ENCODE data around the gene UGT2B7.

The UGT2B7 gene

DNA sequence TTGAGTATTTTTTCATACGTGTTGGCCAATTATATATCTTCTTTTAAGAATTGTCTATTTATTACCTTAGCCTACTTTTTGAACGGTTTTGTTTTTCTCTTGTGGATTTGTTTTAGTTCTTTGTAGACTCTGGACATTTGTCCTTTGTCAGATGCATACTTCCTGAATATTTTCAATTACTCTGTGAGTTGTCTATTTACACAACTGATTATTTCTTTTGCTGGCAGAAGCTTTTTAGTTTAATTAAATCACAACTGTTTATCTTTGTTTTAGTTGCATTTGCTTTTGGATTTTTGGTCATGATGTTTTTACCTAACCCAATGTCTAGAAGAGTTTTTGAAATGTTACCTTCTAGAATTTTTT is 19.6 kb downstream of the UGT2B7 start:
- Histone ChIP-seq H3K27me3 (ENCODE audit: insufficient read depth, low read length) (no peaks in the 10 kb centered on the region), H3K36me3 (ENCODE audit: insufficient read depth, low read length) (no peaks in the 10 kb centered on the region), H3K9ac (ENCODE audit: low read depth, low read length) (no peak overlapping the region), H3K4me3 (ENCODE audit: low read length) (no peak overlapping the region), H3K4me1 (ENCODE audit: insufficient read depth, low read length) (no peaks in the 10 kb centered on the region), H3K9me3 (ENCODE audit: insufficient read depth, low read depth, low read length) (no peaks in the 10 kb centered on the region), H3K27ac (ENCODE audit: low read depth, low read length) (no peak overlapping the region)
- no CpG with 5 or more reads among the region's 2 CpGs for WGBS

DNA sequence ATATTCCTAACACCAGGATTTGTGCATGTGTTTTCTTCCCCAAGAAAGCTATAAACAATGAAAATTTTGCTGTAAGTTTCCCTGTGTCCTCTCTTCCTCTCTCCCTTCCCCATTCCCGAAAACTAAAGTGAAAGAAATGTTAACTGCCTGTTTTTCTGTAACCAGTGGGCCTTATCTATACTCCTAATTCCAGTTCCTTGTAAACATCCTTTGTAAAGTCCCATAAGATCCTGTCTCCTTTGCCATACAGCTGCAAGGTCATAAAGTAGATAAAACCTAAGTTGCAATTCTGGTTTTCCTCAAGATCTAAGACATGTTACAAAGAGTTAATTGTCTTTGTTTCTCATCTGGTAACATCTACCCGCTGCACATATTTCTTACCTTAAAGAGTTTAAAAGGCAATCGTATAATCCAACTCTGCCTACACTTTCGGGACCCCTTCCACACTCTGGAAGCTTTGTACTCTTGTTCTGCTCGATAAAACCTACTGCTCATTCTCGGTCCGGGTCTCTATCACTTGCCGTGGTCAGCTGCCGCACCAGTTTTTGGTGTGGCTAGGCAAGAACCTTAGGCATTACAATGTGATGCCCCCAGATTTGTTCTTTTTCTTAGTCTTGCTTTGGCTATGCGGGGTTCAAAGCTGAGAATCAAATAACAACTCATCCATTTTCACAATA is 20.5 kb downstream of the UGT2B7 start:
- Histone ChIP-seq H3K9ac (ENCODE audit: low read depth, low read length) (no peak overlapping the region), H3K27ac (ENCODE audit: low read depth, low read length) (no peak overlapping the region), H3K4me1 (ENCODE audit: insufficient read depth, low read length) (no peaks in the 10 kb centered on the region), H3K4me3 (ENCODE audit: low read length) (no peak overlapping the region), H3K36me3 (ENCODE audit: insufficient read depth, low read length) (no peaks in the 10 kb centered on the region), H3K27me3 (ENCODE audit: insufficient read depth, low read length) (no peaks in the 10 kb centered on the region), H3K9me3 (ENCODE audit: insufficient read depth, low read depth, low read length) (no peaks in the 10 kb centered on the region)
- WGBS: 91% methylated on average over 10 of the region's 10 CpGs

GRCh38 chr4:69120870-69121269 is 24.6 kb downstream of the UGT2B7 start:
- Histone ChIP-seq H3K9ac (ENCODE audit: low read depth, low read length) (no peak overlapping the region), H3K27ac (ENCODE audit: low read depth, low read length) (no peak overlapping the region), H3K4me3 (ENCODE audit: low read length) (no peak overlapping the region), H3K36me3 (ENCODE audit: insufficient read depth, low read length) (no peaks in the 10 kb centered on the region), H3K27me3 (ENCODE audit: insufficient read depth, low read length) (no peaks in the 10 kb centered on the region), H3K9me3 (ENCODE audit: insufficient read depth, low read depth, low read length) (no peaks in the 10 kb centered on the region), H3K4me1 (ENCODE audit: insufficient read depth, low read length) (no peaks in the 10 kb centered on the region)
- WGBS: 96% methylated on average over 2 of the region's 2 CpGs

- no peaks in the 10 kb centered on the region for H3K9me3 ChIP-seq (ENCODE audit: insufficient read depth, low read depth, low read length)
- no peak overlapping the region for H3K4me3 ChIP-seq (ENCODE audit: low read length)
- H3K9ac ChIP-seq (ENCODE audit: low read depth, low read length): no peak overlapping the region
- no peak overlapping the region for H3K27ac ChIP-seq (ENCODE audit: low read depth, low read length)
- H3K27me3 ChIP-seq (ENCODE audit: insufficient read depth, low read length): no peaks in the 10 kb centered on the region
- H3K4me1 ChIP-seq (ENCODE audit: insufficient read depth, low read length): no peaks in the 10 kb centered on the region
- H3K36me3 ChIP-seq (ENCODE audit: insufficient read depth, low read length): no peaks in the 10 kb centered on the region
- 93% methylated on average over 3 of the region's 3 CpGs for WGBS
These were observed 26.2 kb downstream of the UGT2B7 start for GRCh38 chr4:69122476-69122875.

- Histone ChIP-seq H3K4me1 (ENCODE audit: insufficient read depth, low read length) (no peaks in the 10 kb centered on the region), H3K36me3 (ENCODE audit: insufficient read depth, low read length) (no peaks in the 10 kb centered on the region), H3K9ac (ENCODE audit: low read depth, low read length) (no peak overlapping the region), H3K4me3 (ENCODE audit: low read length) (no peak overlapping the region), H3K27me3 (ENCODE audit: insufficient read depth, low read length) (no peaks in the 10 kb centered on the region), H3K27ac (ENCODE audit: low read depth, low read length) (no peak overlapping the region), H3K9me3 (ENCODE audit: insufficient read depth, low read depth, low read length) (no peaks in the 10 kb centered on the region)
- 87% methylated on average over 1 of the region's 1 CpG for WGBS
These were observed 28.7 kb downstream of the UGT2B7 start for GRCh38 chr4:69124941-69125340.

- no peak overlapping the region for H3K27ac ChIP-seq (ENCODE audit: low read depth, low read length)
These were observed 29.8 kb downstream of the UGT2B7 start for GRCh38 chr4:69126024-69126423.

DNA sequence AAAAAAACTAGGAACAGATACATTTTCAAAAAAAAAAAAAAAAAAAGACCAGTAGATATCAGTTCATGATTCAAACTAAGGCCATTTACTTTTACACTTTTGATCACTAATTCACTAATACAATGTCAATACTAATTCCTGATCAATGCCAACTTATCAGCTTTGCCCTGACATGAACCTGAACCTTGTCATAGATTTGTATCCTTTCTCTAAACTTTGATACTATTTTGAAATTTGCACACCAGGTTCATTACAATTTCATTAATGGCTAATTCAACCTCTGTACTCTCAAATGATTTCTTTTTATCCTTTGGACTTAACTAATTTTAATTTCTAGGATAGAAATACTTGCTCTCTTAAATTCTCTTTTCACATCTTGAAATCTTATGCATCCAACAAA is 37.7 kb downstream of the UGT2B7 start:
- no peaks in the 10 kb centered on the region for H3K36me3 ChIP-seq (ENCODE audit: insufficient read depth, low read length)
- no peak overlapping the region for H3K4me3 ChIP-seq (ENCODE audit: low read length)
- no peaks in the 10 kb centered on the region for H3K4me1 ChIP-seq (ENCODE audit: insufficient read depth, low read length)
- no peak overlapping the region for H3K27ac ChIP-seq (ENCODE audit: low read depth, low read length)
- no peaks in the 10 kb centered on the region for H3K9me3 ChIP-seq (ENCODE audit: insufficient read depth, low read depth, low read length)
- no peak overlapping the region for H3K9ac ChIP-seq (ENCODE audit: low read depth, low read length)
- H3K27me3 ChIP-seq (ENCODE audit: insufficient read depth, low read length): no peaks in the 10 kb centered on the region

More at GRCh38 chr4:69126024-69126423, 29.8 kb downstream of the UGT2B7 start:
- no peaks in the 10 kb centered on the region for H3K9me3 ChIP-seq (ENCODE audit: insufficient read depth, low read depth, low read length)
- no peaks in the 10 kb centered on the region for H3K4me1 ChIP-seq (ENCODE audit: insufficient read depth, low read length)
- no peaks in the 10 kb centered on the region for H3K27me3 ChIP-seq (ENCODE audit: insufficient read depth, low read length)
- H3K36me3 ChIP-seq (ENCODE audit: insufficient read depth, low read length): no peaks in the 10 kb centered on the region
- H3K9ac ChIP-seq (ENCODE audit: low read depth, low read length): no peak overlapping the region
- H3K4me3 ChIP-seq (ENCODE audit: low read length): no peak overlapping the region

GRCh38 chr4:69134471-69134870 is 38.2 kb downstream of the UGT2B7 start:
- no peaks in the 10 kb centered on the region for H3K27me3 ChIP-seq (ENCODE audit: insufficient read depth, low read length)
- H3K36me3 ChIP-seq (ENCODE audit: insufficient read depth, low read length): no peaks in the 10 kb centered on the region
- H3K27ac ChIP-seq (ENCODE audit: low read depth, low read length): no peak overlapping the region
- H3K4me1 ChIP-seq (ENCODE audit: insufficient read depth, low read length): no peaks in the 10 kb centered on the region
- no peaks in the 10 kb centered on the region for H3K9me3 ChIP-seq (ENCODE audit: insufficient read depth, low read depth, low read length)
- H3K9ac ChIP-seq (ENCODE audit: low read depth, low read length): no peak overlapping the region
- WGBS: 96% methylated on average over 3 of the region's 4 CpGs
- H3K4me3 ChIP-seq (ENCODE audit: low read length): no peak overlapping the region

DNA sequence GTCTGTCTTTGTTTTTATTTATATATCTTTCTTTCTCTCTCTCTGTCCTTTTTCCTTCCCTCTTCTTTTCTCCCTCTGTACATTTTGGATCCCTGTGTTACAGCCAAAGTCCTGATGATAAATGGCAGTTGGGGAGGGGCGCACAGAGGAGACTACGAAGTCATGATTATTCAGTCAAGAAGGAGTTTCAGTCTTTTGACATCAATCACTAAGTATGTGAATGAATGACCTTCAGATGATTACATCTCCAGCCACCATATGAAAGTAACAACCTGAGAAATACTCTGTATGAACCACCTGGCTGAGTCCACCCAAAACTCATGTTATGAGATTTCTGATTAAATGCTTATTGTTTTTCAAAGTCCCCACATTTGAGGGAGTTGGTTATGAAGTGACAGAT is 45.0 kb downstream of the UGT2B7 start:
- Histone ChIP-seq H3K4me3 (ENCODE audit: low read length) (no peak overlapping the region), H3K4me1 (ENCODE audit: insufficient read depth, low read length) (no peaks in the 10 kb centered on the region), H3K27ac (ENCODE audit: low read depth, low read length) (no peak overlapping the region), H3K36me3 (ENCODE audit: insufficient read depth, low read length) (no peaks in the 10 kb centered on the region), H3K27me3 (ENCODE audit: insufficient read depth, low read length) (no peaks in the 10 kb centered on the region), H3K9ac (ENCODE audit: low read depth, low read length) (no peak overlapping the region), H3K9me3 (ENCODE audit: insufficient read depth, low read depth, low read length) (no peaks in the 10 kb centered on the region)
- 90% methylated on average over 2 of the region's 2 CpGs for WGBS

GRCh38 chr4:69147334-69147733 is 51.1 kb downstream of the UGT2B7 start:
- no peaks in the 10 kb centered on the region for H3K9me3 ChIP-seq (ENCODE audit: insufficient read depth, low read depth, low read length)
- no peak overlapping the region for H3K4me3 ChIP-seq (ENCODE audit: low read length)
- no peak overlapping the region for H3K27ac ChIP-seq (ENCODE audit: low read depth, low read length)
- H3K4me1 ChIP-seq (ENCODE audit: insufficient read depth, low read length): no peaks in the 10 kb centered on the region
- no peak overlapping the region for H3K9ac ChIP-seq (ENCODE audit: low read depth, low read length)
- no peaks in the 10 kb centered on the region for H3K36me3 ChIP-seq (ENCODE audit: insufficient read depth, low read length)
- 94% methylated on average over 3 of the region's 4 CpGs for WGBS
- no peaks in the 10 kb centered on the region for H3K27me3 ChIP-seq (ENCODE audit: insufficient read depth, low read length)

DNA sequence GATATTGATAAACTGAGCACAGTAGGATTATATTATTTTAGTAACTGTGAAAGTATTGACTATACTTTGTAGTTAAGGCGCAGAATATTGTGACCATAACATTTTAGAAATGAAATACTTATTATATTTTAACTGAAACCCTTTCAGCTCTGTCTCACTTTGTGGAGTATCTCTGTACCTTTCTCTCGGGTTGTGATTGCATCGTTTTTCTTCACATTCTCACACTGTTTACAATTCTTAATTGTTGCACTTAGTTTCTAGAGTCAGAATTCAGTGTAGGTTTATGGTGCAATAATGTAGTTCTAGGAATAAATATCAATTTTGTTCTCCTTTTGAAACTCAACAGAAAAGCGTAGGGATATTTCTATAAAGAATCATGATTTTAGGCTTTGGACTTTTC is 57.7 kb downstream of the UGT2B7 start:
- Histone ChIP-seq H3K9ac (ENCODE audit: low read depth, low read length) (no peak overlapping the region), H3K27ac (ENCODE audit: low read depth, low read length) (no peak overlapping the region), H3K4me3 (ENCODE audit: low read length) (no peak overlapping the region), H3K27me3 (ENCODE audit: insufficient read depth, low read length) (no peaks in the 10 kb centered on the region), H3K9me3 (ENCODE audit: insufficient read depth, low read depth, low read length) (no peaks in the 10 kb centered on the region), H3K36me3 (ENCODE audit: insufficient read depth, low read length) (no peaks in the 10 kb centered on the region), H3K4me1 (ENCODE audit: insufficient read depth, low read length) (no peaks in the 10 kb centered on the region)
- WGBS: 97% methylated on average over 3 of the region's 4 CpGs

GRCh38 chr4:69156913-69157312 is 60.6 kb downstream of the UGT2B7 start:
- H3K4me3 ChIP-seq (ENCODE audit: low read length): no peak overlapping the region
- WGBS: 88% methylated on average over 2 of the region's 2 CpGs
- H3K9me3 ChIP-seq (ENCODE audit: insufficient read depth, low read depth, low read length): no peaks in the 10 kb centered on the region

More at GRCh38 chr4:69156913-69157312, 60.6 kb downstream of the UGT2B7 start:
- H3K27ac ChIP-seq (ENCODE audit: low read depth, low read length): no peak overlapping the region
- no peak overlapping the region for H3K9ac ChIP-seq (ENCODE audit: low read depth, low read length)
- H3K27me3 ChIP-seq (ENCODE audit: insufficient read depth, low read length): no peaks in the 10 kb centered on the region
- H3K4me1 ChIP-seq (ENCODE audit: insufficient read depth, low read length): no peaks in the 10 kb centered on the region
- H3K36me3 ChIP-seq (ENCODE audit: insufficient read depth, low read length): no peaks in the 10 kb centered on the region

Measured in HUES64 (cell line).